Left lung (tissue), 10 donors: ENCODE measurements around the gene CACNA1I. TPM values are rescaled to one million over a fixed set of nuclear protein-coding genes. Genes with fewer than 3 reads are reported as not detected.

Source experiments
- ATAC-seq: fragments of 200-7000 bp; cut with Tn5 transposase; one replicate; pipeline ENCODE4 v1.9.1; 2020; ENCODE audit warnings: moderate library complexity
- DNase-seq, 4 donors: peaks; one replicate each; pipeline ENCODE4 v3.0.0-alpha.2; 2013 to 2020
- H3K27ac ChIP-seq, 2 donors: fragments of 200-600 bp; sonication (generic) in 1 of 2; one replicate each; pipeline versions ENCODE4 v1.5.0 to v1.8.0; 2020 to 2021
- H3K27me3 ChIP-seq, 2 donors: fragments of 200-600 bp; sonication (generic) in 1 of 2; one replicate each; pipeline versions ENCODE4 v1.5.0 to v1.8.0; 2020 to 2021
- H3K36me3 ChIP-seq, 2 donors: fragments of 200-600 bp; sonication (generic) in 1 of 2; one replicate each; pipeline versions ENCODE4 v1.5.0 to v1.8.0; 2020 to 2021
- H3K4me1 ChIP-seq, 2 donors: fragments of 200-600 bp; one replicate each; pipeline ENCODE4 v1.8.0; 2021
- H3K4me3 ChIP-seq, 2 donors: fragments of 200-600 bp; sonication (generic) in 1 of 2; one replicate each; pipeline versions ENCODE4 v1.5.0 to v1.8.0; 2020 to 2021; ENCODE audit warnings: mild to moderate bottlenecking in 1 of 2
- H3K9me3 ChIP-seq, 2 donors: fragments of 200-600 bp; sonication (generic) in 1 of 2; one replicate each; pipeline versions ENCODE4 v1.5.0 to v1.8.0; 2020 to 2021
- CTCF ChIP-seq, 2 donors: fragments of 200-600 bp; sonication (generic) in 1 of 2; IDR thresholded peaks; one replicate each; pipeline versions ENCODE4 v1.5.0 to v1.8.0; 2021; ENCODE audit warnings: antibody characterized with exemption in 2 of 2
- intact Hi-C, 2 donors: fragments of 100-400 bp; cut with DNase I; formaldehyde crosslinking; loops; one replicate each; pipeline versions ENCODE4 v1.11.2 to v1.14.2; 2022
- polyA plus RNA-seq, 6 donors: library from polyadenylated mRNA; unstranded; fragments of 120-200 nt; gene quantifications; one replicate each; pipeline ENCODE4 v1.2.1, GENCODE V29; 2013; ENCODE audit not compliant: insufficient read length in 6 of 6
- total RNA-seq, 2 donors: library from RNA; stranded (reverse); fragmentation: NEBNext Ultra II Directional; extraction: Animal tissue kit (Norgen Biotek cat#: 25700); gene quantifications; one replicate each; pipeline ENCODE4 v1.2.1, GENCODE V29; 2021
- donor health status: DM: no; HTN: yes; CAD: no.
- donor health status: DM: no; HTN: no; CAD: no.

Gene CACNA1I
- total and polyA plus RNA-seq, 8 donors = 0.03 to 0.35 (median 0.09) TPM

- ATAC-seq (no peak), DNase-seq (peak in 1 of 4 donors; percentile 75)
- Histone ChIP-seq H3K9me3 (no peaks in the 10 kb centered on the region), H3K27me3 (peaks cover 30 to 87% of the 10 kb centered on the region in 2 donors), H3K4me1 (no peaks in the 10 kb centered on the region), H3K27ac (no peak overlapping the region), H3K4me3 (no peak overlapping the region), H3K36me3 (no peaks in the 10 kb centered on the region)
- no peak for TF ChIP-seq CTCF (IDR thresholded peaks at IDR 0.05)
- intact Hi-C loops = no loop called here
Observed at GRCh38 chr22:39685336-39686177, 115.0 kb downstream of the CACNA1I start.

DNA sequence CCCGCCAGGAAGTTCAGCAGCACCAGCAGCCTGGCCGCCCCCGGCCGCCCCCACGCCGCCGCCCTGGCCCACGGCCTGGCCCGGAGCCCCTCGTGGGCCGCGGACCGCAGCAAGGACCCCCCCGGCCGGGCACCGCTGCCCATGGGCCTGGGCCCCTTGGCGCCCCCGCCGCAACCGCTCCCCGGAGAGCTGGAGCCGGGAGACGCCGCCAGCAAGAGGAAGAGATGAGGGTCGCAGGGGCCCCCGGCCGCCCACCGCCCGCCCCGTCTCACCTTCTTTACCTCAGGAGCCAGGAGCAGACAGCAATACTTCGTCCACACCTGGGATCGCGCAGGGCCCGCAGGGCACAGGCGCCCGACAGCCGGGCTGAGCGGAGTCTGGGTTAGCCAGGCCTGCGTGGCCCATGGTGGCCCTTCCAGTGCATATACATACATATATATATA lies 115.6 kb downstream of the CACNA1I start:
- H3K4me3 ChIP-seq = no peak overlapping the region
- peaks cover 33 to 93% of the 10 kb centered on the region in 2 donors for H3K27me3 ChIP-seq
- intact Hi-C loops = no loop called here
- no peaks in the 10 kb centered on the region for H3K36me3 ChIP-seq
- ATAC-seq (no peak), DNase-seq (peak in 1 of 4 donors; percentile 73)
- H3K9me3 ChIP-seq = no peaks in the 10 kb centered on the region
- no peaks in the 10 kb centered on the region for H3K4me1 ChIP-seq
- H3K27ac ChIP-seq = no peak overlapping the region
- TF ChIP-seq CTCF (IDR thresholded peaks at IDR 0.05) = no peak

DNA sequence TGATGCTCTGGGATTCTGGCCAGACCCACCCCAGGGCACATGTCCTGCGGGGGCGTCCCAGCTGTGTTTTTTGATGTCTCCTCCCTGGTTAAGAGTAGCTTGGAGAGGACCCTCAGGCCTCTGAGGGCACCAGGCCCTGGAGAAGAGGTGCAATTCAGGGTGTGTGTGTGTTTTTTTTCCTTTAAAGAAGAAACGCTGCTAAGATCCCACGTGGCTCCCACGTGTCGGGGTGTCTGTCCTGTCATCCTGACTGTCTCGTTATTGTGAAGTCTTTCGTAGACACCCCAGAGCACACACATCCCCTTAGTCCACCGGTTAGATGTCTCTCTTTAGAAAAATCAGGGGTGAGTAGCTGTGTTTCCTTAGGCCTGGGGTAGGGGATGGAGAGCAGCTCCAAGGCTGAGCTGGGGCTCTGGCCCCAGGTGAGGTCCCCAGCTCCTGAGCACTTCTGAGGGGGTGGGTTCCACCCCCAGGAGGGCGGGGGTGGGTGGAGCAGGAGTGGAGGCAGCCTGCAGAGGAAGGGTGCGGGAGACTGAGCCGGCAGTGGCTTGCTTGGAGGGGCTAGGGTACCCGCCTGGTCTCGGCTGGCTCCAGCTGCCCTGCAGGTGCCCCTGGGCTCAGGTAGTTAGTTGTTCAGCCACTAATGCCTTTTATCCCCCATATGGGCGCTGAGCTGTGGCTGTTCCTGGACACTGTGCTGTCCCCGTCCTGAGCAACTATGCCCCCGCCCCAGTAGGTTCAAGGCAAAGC lies 116.4 kb downstream of the CACNA1I start:
- peaks cover 39 to 98% of the 10 kb centered on the region in 2 donors for H3K27me3 ChIP-seq
- H3K27ac ChIP-seq = no peak overlapping the region
- no peaks in the 10 kb centered on the region for H3K4me1 ChIP-seq
- no peak for ATAC-seq
- no peaks in the 10 kb centered on the region for H3K36me3 ChIP-seq
- no peak for TF ChIP-seq CTCF (IDR thresholded peaks at IDR 0.05)
- H3K9me3 ChIP-seq = no peaks in the 10 kb centered on the region
- no peak overlapping the region for H3K4me3 ChIP-seq
- peak in 1 of 4 donors; percentile 53 for DNase-seq
- intact Hi-C loops = no loop called here

DNA sequence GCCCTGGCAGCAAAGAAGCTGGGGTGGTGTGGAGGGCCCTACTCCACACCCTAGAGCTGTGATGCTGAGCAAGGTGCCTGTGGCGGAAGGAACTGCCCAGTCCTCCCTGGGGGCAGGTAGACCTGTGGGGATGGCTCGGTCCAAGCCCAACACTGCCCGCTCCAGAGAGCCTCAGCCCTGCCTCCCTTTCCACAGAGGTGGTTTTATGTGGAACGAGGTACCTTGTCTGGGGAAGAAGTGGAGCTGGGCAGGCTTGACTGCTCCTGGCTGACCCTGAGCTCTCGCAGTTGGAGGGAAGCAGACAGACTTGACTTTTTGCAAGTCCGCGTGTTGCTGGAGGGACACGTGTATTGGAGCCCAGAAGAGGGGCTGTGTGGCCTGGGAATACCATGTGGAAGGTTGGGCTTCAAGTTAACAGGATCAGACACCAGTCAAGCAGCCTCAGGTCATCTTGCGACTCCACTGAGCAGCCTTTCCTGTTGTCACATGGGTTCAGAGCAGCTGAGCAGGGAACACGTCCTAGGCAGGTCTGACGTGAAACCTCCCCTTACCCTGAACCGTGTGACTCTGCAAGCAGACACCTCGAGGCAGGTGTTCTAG lies 117.7 kb downstream of the CACNA1I start:
- TF ChIP-seq CTCF (IDR thresholded peaks at IDR 0.05) = no peak
- ATAC-seq = no peak
- Histone ChIP-seq H3K9me3 (no peaks in the 10 kb centered on the region), H3K4me3 (no peak overlapping the region), H3K27me3 (peaks cover 39 to 90% of the 10 kb centered on the region in 2 donors), H3K27ac (no peak overlapping the region), H3K36me3 (no peaks in the 10 kb centered on the region), H3K4me1 (no peaks in the 10 kb centered on the region)
- peak in 1 of 4 donors; percentile 53 for DNase-seq
- intact Hi-C loops = no loop called here

GRCh38 chr22:39689421-39689820 lies 118.9 kb downstream of the CACNA1I start:
- no peaks in the 10 kb centered on the region for H3K4me1 ChIP-seq
- no peak for ATAC-seq
- H3K27ac ChIP-seq = no peak overlapping the region
- H3K36me3 ChIP-seq = no peaks in the 10 kb centered on the region
- H3K27me3 ChIP-seq = peaks cover 34 to 87% of the 10 kb centered on the region in 2 donors
- no peak for TF ChIP-seq CTCF (IDR thresholded peaks at IDR 0.05)
- no peaks in the 10 kb centered on the region for H3K9me3 ChIP-seq
- DNase-seq = peak in 1 of 4 donors; percentile 73
- H3K4me3 ChIP-seq = no peak overlapping the region
- intact Hi-C loops = no loop called here
